Ishikawa (cell line): ENCODE results near the gene FGF1.

Experiments
- CREB1 ChIP-seq: IDR thresholded peaks from 2 replicates; pipeline ENCODE4 v1.6.1; 2012; ENCODE audit warnings: low read depth
- EGR1 ChIP-seq: IDR thresholded peaks from 2 replicates; pipeline ENCODE4 v1.6.1; 2012
- FOXM1 ChIP-seq: IDR thresholded peaks from 2 replicates; pipeline ENCODE4 v1.6.1; 2012; ENCODE audit warnings: low read depth, borderline replicate concordance
- MAX ChIP-seq: IDR thresholded peaks from 2 replicates; pipeline ENCODE4 v1.6.1; 2012
- NFIC ChIP-seq: IDR thresholded peaks from 2 replicates; pipeline ENCODE4 v1.6.1; 2012
- RAD21 ChIP-seq: IDR thresholded peaks from 2 replicates; pipeline ENCODE4 v1.6.1; 2012; ENCODE audit warnings: low read depth
- REST ChIP-seq: IDR thresholded peaks from 2 replicates; pipeline ENCODE4 v1.6.1; 2012; ENCODE audit warnings: low read depth, mild to moderate bottlenecking
- TAF1 ChIP-seq: IDR thresholded peaks from 2 replicates; pipeline ENCODE4 v1.6.1; 2012; ENCODE audit warnings: low read depth, mild to moderate bottlenecking
- TEAD4 ChIP-seq: IDR thresholded peaks from 2 replicates; pipeline ENCODE4 v1.6.1; 2012
- USF1 ChIP-seq: IDR thresholded peaks from 2 replicates; pipeline ENCODE4 v1.6.1; 2012
- YY1 ChIP-seq: IDR thresholded peaks from 2 replicates; pipeline ENCODE4 v1.6.1; 2012; ENCODE audit warnings: low read depth
- ZBTB7A ChIP-seq: IDR thresholded peaks from 2 replicates; pipeline ENCODE4 v1.6.1; 2012; ENCODE audit warnings: low read depth

GRCh38 chr5:142660731-142661130, 25.2 kb downstream of the FGF1 start:
- TF ChIP-seq FOXM1 (no peak), NFIC (no peak), TAF1 (no peak), RAD21 (no peak), REST (no peak), CREB1 (no peak), ZBTB7A (no peak), USF1 (no peak), YY1 (no peak), TEAD4 (no peak), MAX (no peak), EGR1 (no peak)
